Cardiac fibroblast (primary cell): ENCODE measurements around the gene CCDC192.
A peak's percentile ranks its signal among the peaks of the same experiment; 100 is the strongest.

Experiments used
- DNase-seq, 2 donors: peaks; one replicate each; pipeline versions ENCODE4 v3.0.0 to v3.0.0-alpha.2; 2010; ENCODE audit warnings: low read depth in 2 of 2
- H3K4me3 ChIP-seq, 2 donors: replicated peaks in 1 of 2; 1 replicate in 1 of 2; 2 replicates in 1 of 2; pipeline ENCODE4 v1.5.1; 2011; ENCODE audit warnings: low read depth in 2 of 2, low read length in 2 of 2, mild to moderate bottlenecking in 2 of 2, moderate library complexity in 1 of 2
- TF ChIP-seq, protein P1 (sequence below): IDR thresholded peaks from one replicate; pipeline ENCODE4 v1.5.1; 2011; ENCODE audit warnings: low read depth, mild to moderate bottlenecking, low read length, inconsistent platforms

Gene CCDC192

GRCh38 chr5:127805448-127805847, 102.3 kb downstream of the CCDC192 start:
- TF ChIP-seq, protein P1, sequence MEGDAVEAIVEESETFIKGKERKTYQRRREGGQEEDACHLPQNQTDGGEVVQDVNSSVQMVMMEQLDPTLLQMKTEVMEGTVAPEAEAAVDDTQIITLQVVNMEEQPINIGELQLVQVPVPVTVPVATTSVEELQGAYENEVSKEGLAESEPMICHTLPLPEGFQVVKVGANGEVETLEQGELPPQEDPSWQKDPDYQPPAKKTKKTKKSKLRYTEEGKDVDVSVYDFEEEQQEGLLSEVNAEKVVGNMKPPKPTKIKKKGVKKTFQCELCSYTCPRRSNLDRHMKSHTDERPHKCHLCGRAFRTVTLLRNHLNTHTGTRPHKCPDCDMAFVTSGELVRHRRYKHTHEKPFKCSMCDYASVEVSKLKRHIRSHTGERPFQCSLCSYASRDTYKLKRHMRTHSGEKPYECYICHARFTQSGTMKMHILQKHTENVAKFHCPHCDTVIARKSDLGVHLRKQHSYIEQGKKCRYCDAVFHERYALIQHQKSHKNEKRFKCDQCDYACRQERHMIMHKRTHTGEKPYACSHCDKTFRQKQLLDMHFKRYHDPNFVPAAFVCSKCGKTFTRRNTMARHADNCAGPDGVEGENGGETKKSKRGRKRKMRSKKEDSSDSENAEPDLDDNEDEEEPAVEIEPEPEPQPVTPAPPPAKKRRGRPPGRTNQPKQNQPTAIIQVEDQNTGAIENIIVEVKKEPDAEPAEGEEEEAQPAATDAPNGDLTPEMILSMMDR = no peak
- no peak for DNase-seq
- no peak overlapping the region for H3K4me3 ChIP-seq

GRCh38 chr5:127806776-127807175, 103.6 kb downstream of the CCDC192 start:
- DNase-seq = no peak
- TF ChIP-seq, protein P1 = no peak
- H3K4me3 ChIP-seq = no peak overlapping the region

- TF ChIP-seq, protein P1 = no peak
- H3K4me3 ChIP-seq = no peak overlapping the region
- no peak for DNase-seq
Measured at GRCh38 chr5:127809533-127809932, 106.3 kb downstream of the CCDC192 start.

DNA sequence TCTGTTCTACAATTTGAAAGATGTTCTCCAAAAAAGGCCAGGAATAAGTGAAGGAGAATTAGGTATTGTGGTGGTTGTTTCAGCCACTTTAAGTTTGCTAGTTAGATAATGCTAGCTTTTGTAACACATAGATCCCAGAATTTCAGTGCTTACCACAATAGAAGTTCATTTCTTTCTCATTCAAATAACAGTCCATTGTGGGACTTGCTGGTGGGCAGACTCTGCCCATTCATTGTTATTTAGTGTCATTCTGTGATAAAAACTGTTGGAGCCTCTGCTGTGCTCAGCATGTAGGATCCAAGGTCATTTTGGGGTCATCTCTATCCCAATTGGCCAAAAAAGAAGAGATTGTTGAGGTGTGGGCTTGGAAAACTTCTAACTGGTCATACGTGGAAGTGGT, 106.8 kb downstream of the CCDC192 start:
- DNase-seq = no peak
- TF ChIP-seq, protein P1 = no peak
- no peak overlapping the region for H3K4me3 ChIP-seq

DNA sequence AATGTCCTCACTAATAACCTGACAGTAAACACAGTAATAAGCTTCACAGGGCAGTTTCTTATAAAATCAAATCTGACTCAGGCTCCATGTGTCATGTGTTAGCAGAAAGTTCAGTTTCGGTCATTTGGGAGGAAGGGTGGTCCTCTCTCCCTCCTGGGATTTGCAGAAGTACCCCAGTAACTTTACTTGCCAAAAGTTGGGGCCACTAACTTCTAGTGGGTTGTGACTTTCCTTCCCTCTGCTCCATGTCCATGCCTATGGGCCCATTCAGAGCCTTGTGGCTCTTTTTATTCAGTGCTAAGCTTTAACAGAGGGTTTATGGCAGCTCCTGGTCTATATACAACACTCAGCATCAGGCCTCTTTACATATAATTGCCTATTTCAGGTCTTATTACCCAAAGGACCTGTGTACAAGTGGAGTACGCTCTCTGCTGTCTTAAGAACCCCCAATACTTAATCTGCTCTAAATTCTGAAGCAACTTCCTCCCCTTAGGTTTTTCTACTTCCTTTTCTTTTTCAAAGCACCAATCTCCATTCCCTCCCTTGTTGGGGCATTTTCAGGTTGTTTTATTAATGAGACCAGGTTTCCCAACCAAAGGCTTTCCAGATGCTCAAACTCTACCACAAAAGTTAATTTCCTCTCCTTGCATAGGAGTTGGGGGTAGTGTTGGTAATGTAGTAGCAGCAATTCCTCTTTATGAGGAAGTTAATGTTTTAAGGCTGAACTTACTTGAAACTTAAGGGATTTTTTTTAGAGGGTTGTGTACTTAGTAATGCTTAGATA, 107.7 kb downstream of the CCDC192 start:
- TF ChIP-seq, protein P1 = no peak
- no peak overlapping the region for H3K4me3 ChIP-seq

GRCh38 chr5:127812570-127812969, 109.4 kb downstream of the CCDC192 start:
- no peak overlapping the region for H3K4me3 ChIP-seq
- TF ChIP-seq, protein P1 = no peak
- peak in 1 of 2 donors; percentile 29 for DNase-seq

More for the DNA sequence above, 107.7 kb downstream of the CCDC192 start:
- no peak for DNase-seq
